Natural killer cell (primary cell): ENCODE results near the gene ACTL6B. TPM values are rescaled to one million over a fixed set of nuclear protein-coding genes. Genes with fewer than 3 reads are reported as not detected.

ENCODE experiments used
- ATAC-seq, 3 donors: fragments of 150-1000 bp in 2 of 3; fragments of 200-7000 bp in 1 of 3; cut with Tn5 transposase; 1 replicate in 1 of 3; 2 replicates in 2 of 3; pipeline ENCODE4 v1.10.0; 2021; ENCODE audit warnings: mild to moderate bottlenecking in 2 of 3, moderate library complexity in 2 of 3
- DNase-seq, 2 donors: peaks; one replicate each; pipeline versions ENCODE4 v3.0.0 to v3.0.0-alpha.2; 2013 to 2021; ENCODE audit warnings: mixed read lengths in 1 of 2
- H3K27ac ChIP-seq: one replicate; pipeline ENCODE4 v1.5.1; 2013; ENCODE audit warnings: mild to moderate bottlenecking, low read length
- H3K27me3 ChIP-seq: one replicate; pipeline ENCODE4 v1.6.1; 2013; ENCODE audit warnings: low read length; ENCODE audit not compliant: control insufficient read depth, insufficient read depth
- H3K36me3 ChIP-seq: one replicate; pipeline ENCODE4 v1.6.1; 2013; ENCODE audit warnings: low read length; ENCODE audit not compliant: control insufficient read depth, insufficient read depth
- H3K4me1 ChIP-seq: one replicate; pipeline ENCODE4 v1.6.1; 2013; ENCODE audit warnings: low read length; ENCODE audit not compliant: control insufficient read depth, insufficient read depth
- H3K4me3 ChIP-seq: one replicate; pipeline ENCODE4 v1.5.1; 2013; ENCODE audit warnings: low read length
- H3K9me3 ChIP-seq: one replicate; pipeline ENCODE4 v1.6.1; 2013; ENCODE audit warnings: low read length; ENCODE audit not compliant: control insufficient read depth, insufficient read depth
- H3K27ac Mint-ChIP-seq, 2 donors: one replicate each; pipeline ENCODE4 v1.8.0; 2022; ENCODE audit warnings: mild to moderate bottlenecking in 2 of 2, mixed read lengths in 2 of 2, moderate library complexity in 1 of 2
- H3K27me3 Mint-ChIP-seq, 2 donors: one replicate each; pipeline ENCODE4 v1.8.0; 2022; ENCODE audit warnings: low read depth in 2 of 2, mixed read lengths in 2 of 2
- H3K36me3 Mint-ChIP-seq: one replicate; pipeline ENCODE4 v1.8.0; 2022; ENCODE audit warnings: mixed read lengths
- H3K4me1 Mint-ChIP-seq, 2 donors: one replicate each; pipeline ENCODE4 v1.8.0; 2022; ENCODE audit warnings: mixed read lengths in 2 of 2
- H3K4me3 Mint-ChIP-seq: one replicate; pipeline ENCODE4 v1.8.0; 2022; ENCODE audit warnings: mild to moderate bottlenecking, moderate library complexity, mixed read lengths
- H3K9me3 Mint-ChIP-seq, 2 donors: one replicate each; pipeline ENCODE4 v1.8.0; 2022; ENCODE audit warnings: mixed read lengths in 2 of 2
- WGBS: methylation state at CpG from one replicate; pipeline ENCODE4 v1.1.7; 2013; ENCODE audit warnings: missing lambda C conversion rate; ENCODE audit not compliant: insufficient coverage; 5-methylcytosine and 5-hydroxymethylcytosine counted together
- intact Hi-C: fragments of 100-400 bp; cut with micrococcal nuclease; formaldehyde crosslinking; loops from one replicate; pipeline ENCODE4 v1.14.2; 2022
- total RNA-seq, 4 donors: library from RNA; stranded (reverse); fragments of 120-200 nt in 1 of 4; gene quantifications; one replicate each; pipeline versions ENCODE4 v1.2.3 to v1.2.4, GENCODE V29; 2013 to 2022
- TF ChIP-seq, protein P1 (sequence below): fragments of 200-600 bp; IDR thresholded peaks from one replicate; pipeline ENCODE4 v1.8.0; 2022; ENCODE audit warnings: antibody characterized with exemption

ACTL6B gene
- total RNA-seq, 3 donors from 2014 or later (not counting 1 experiment from before 2014, with no cell fraction given): not detected

- ATAC-seq (no peak), DNase-seq (no peak)
- intact Hi-C loops: loop anchor here (5.0 to 10.0 kb wide), 3 partner anchors 60 to 218 kb away; partner anchors contain the start of genes PCOLCE and TSC22D4
- Mint-ChIP-seq H3K4me1 (peaks cover 25 to 32% of the 10 kb centered on the region in 2 donors), H3K27ac (peak overlapping the region; percentile 84 to 94), H3K27me3 (no peaks in the 10 kb centered on the region), H3K4me3 (peak overlapping the region; percentile 96), H3K9me3 (no peaks in the 10 kb centered on the region), H3K36me3 (no peaks in the 10 kb centered on the region)
- TF ChIP-seq, protein P1, sequence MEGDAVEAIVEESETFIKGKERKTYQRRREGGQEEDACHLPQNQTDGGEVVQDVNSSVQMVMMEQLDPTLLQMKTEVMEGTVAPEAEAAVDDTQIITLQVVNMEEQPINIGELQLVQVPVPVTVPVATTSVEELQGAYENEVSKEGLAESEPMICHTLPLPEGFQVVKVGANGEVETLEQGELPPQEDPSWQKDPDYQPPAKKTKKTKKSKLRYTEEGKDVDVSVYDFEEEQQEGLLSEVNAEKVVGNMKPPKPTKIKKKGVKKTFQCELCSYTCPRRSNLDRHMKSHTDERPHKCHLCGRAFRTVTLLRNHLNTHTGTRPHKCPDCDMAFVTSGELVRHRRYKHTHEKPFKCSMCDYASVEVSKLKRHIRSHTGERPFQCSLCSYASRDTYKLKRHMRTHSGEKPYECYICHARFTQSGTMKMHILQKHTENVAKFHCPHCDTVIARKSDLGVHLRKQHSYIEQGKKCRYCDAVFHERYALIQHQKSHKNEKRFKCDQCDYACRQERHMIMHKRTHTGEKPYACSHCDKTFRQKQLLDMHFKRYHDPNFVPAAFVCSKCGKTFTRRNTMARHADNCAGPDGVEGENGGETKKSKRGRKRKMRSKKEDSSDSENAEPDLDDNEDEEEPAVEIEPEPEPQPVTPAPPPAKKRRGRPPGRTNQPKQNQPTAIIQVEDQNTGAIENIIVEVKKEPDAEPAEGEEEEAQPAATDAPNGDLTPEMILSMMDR: no peak
- H3K4me3 ChIP-seq: peak overlapping the region; percentile 52
- H3K36me3 ChIP-seq: peaks cover 11% of the 10 kb centered on the region
- H3K9me3 ChIP-seq: no peaks in the 10 kb centered on the region
- no peaks in the 10 kb centered on the region for H3K27me3 ChIP-seq
- H3K27ac ChIP-seq: no peak overlapping the region
- WGBS: 86% methylated on average over 5 of the region's 6 CpGs
- H3K4me1 ChIP-seq: peaks cover 46% of the 10 kb centered on the region
Observed at GRCh38 chr7:100692578-100692961, 36.3 kb upstream of the ACTL6B start.

- Mint-ChIP-seq H3K9me3 (no peaks in the 10 kb centered on the region), H3K4me1 (peaks cover 25 to 32% of the 10 kb centered on the region in 2 donors), H3K36me3 (no peaks in the 10 kb centered on the region), H3K27me3 (no peaks in the 10 kb centered on the region), H3K4me3 (peak overlapping the region; percentile 96), H3K27ac (peak overlapping the region; percentile 84 to 94)
- intact Hi-C loops: loop anchor here (1.0 to 10.0 kb wide), 4 partner anchors 60 to 217 kb away; partner anchors contain the start of genes PCOLCE and TSC22D4
- TF ChIP-seq, protein P1: peak; percentile 82
- Histone ChIP-seq H3K9me3 (no peaks in the 10 kb centered on the region), H3K27me3 (no peaks in the 10 kb centered on the region), H3K4me3 (no peak overlapping the region), H3K36me3 (peaks cover 17% of the 10 kb centered on the region), H3K4me1 (peaks cover 46% of the 10 kb centered on the region), H3K27ac (no peak overlapping the region)
- DNase-seq (peak; percentile 73 to 90), ATAC-seq (peak; percentile 64 to 75 (median 65))
- 42% methylated on average over 28 of the region's 28 CpGs for WGBS
Observed at GRCh38 chr7:100691676-100692577, 35.7 kb upstream of the ACTL6B start.

GRCh38 chr7:100689230-100690135 lies 33.2 kb upstream of the ACTL6B start:
- Histone ChIP-seq H3K27ac (no peak overlapping the region), H3K36me3 (peaks cover 40% of the 10 kb centered on the region), H3K4me3 (no peak overlapping the region), H3K27me3 (no peaks in the 10 kb centered on the region), H3K4me1 (peaks cover 38% of the 10 kb centered on the region), H3K9me3 (no peaks in the 10 kb centered on the region)
- Mint-ChIP-seq H3K9me3 (no peaks in the 10 kb centered on the region), H3K27me3 (no peaks in the 10 kb centered on the region), H3K4me1 (peaks cover 25 to 35% of the 10 kb centered on the region in 2 donors), H3K4me3 (no peak overlapping the region), H3K36me3 (no peaks in the 10 kb centered on the region), H3K27ac (peak overlapping the region in 1 of 2 donors; percentile 71)
- ATAC-seq (no peak), DNase-seq (no peak)
- TF ChIP-seq, protein P1: no peak
- intact Hi-C loops: loop anchor here (5.0 to 10.0 kb wide), 3 partner anchors 57 to 215 kb away; partner anchors contain the start of genes PCOLCE and TSC22D4
- WGBS: 85% methylated on average over 16 of the region's 18 CpGs
